Effector memory CD4-positive, alpha-beta T cell (primary cell): ENCODE results near the gene UACA.

Experiments
- DNase-seq, 3 donors: peaks; one replicate each; pipeline ENCODE4 v3.0.0-alpha.2; 2020
- H3K27ac ChIP-seq: 2 replicates; pipeline ENCODE4 v1.7.0; 2013; ENCODE audit warnings: mild to moderate bottlenecking, low read length, moderate library complexity; ENCODE audit not compliant: insufficient read depth, poor library complexity, severe bottlenecking
- H3K27me3 ChIP-seq: replicated peaks from 2 replicates; pipeline ENCODE4 v1.7.0; 2013; ENCODE audit warnings: mild to moderate bottlenecking, low read length; ENCODE audit not compliant: insufficient read depth, control insufficient read depth, poor library complexity, severe bottlenecking
- H3K36me3 ChIP-seq: 2 replicates; pipeline ENCODE4 v1.7.0; 2013; ENCODE audit warnings: mild to moderate bottlenecking, low read length, moderate library complexity; ENCODE audit not compliant: control insufficient read depth, insufficient read depth
- H3K4me1 ChIP-seq: 2 replicates; pipeline ENCODE4 v1.7.0; 2013; ENCODE audit warnings: low read length, mild to moderate bottlenecking; ENCODE audit not compliant: control insufficient read depth, insufficient read depth, poor library complexity, severe bottlenecking
- H3K4me3 ChIP-seq: 2 replicates; pipeline ENCODE4 v1.7.0; 2013; ENCODE audit warnings: low read length, low read depth, mild to moderate bottlenecking; ENCODE audit not compliant: insufficient read depth, poor library complexity, severe bottlenecking
- H3K9me3 ChIP-seq: 2 replicates; pipeline ENCODE4 v1.7.0; 2013; ENCODE audit warnings: mild to moderate bottlenecking, low read length, moderate library complexity; ENCODE audit not compliant: control insufficient read depth

The UACA gene

DNA sequence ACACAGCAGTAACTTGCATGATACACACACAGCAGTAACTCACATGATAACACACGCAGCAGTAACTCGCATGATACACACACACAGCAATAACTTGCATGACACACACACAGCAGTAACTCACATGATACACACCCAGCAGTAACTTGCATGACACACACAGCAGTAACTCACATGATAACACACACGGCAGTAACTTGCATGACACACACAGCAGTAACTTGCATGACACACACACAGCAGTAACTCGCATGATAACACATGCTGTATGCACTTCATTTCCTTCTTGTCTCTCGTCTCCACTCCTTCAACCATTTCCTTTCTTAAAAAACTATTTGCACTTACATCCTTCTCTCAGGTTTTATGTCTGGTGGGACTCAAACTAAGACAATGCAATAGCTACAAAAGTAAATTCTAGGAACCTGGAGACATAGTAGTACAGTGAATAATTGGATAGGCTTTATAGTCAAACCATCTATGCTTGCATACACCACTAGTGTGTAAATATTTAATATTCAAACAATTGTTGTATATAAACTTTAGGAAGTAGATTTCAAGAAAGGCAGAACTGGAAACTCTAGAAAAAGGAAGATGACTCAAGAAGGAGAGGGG is 130.8 kb downstream of the UACA start:
- Histone ChIP-seq H3K27ac (no peak overlapping the region), H3K4me1 (no peaks in the 10 kb centered on the region), H3K27me3 (no peaks in the 10 kb centered on the region), H3K36me3 (no peaks in the 10 kb centered on the region), H3K9me3 (no peaks in the 10 kb centered on the region), H3K4me3 (no peak overlapping the region)
- DNase-seq: no peak

DNA sequence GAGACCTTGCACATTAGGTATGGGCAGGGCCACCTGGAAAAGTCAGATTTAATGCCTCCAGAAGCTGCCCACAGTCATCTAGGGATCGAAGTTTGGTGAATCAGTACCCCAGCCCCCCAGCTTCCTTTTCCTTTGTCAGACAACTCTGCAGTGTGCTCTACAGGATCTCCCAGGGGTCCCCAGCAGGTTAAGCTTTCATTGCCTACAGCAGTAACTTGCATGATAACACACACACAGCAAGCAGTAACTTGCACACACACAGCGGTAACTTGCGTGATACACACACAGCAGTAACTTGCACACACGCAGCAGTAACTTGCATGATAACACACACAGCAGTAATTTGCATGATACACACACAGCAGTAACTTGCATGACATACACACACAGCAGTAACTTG is 131.3 kb downstream of the UACA start:
- Histone ChIP-seq H3K27me3 (no peaks in the 10 kb centered on the region), H3K4me1 (no peaks in the 10 kb centered on the region), H3K36me3 (no peaks in the 10 kb centered on the region), H3K27ac (no peak overlapping the region), H3K9me3 (no peaks in the 10 kb centered on the region), H3K4me3 (no peak overlapping the region)
- DNase-seq: no peak

DNA sequence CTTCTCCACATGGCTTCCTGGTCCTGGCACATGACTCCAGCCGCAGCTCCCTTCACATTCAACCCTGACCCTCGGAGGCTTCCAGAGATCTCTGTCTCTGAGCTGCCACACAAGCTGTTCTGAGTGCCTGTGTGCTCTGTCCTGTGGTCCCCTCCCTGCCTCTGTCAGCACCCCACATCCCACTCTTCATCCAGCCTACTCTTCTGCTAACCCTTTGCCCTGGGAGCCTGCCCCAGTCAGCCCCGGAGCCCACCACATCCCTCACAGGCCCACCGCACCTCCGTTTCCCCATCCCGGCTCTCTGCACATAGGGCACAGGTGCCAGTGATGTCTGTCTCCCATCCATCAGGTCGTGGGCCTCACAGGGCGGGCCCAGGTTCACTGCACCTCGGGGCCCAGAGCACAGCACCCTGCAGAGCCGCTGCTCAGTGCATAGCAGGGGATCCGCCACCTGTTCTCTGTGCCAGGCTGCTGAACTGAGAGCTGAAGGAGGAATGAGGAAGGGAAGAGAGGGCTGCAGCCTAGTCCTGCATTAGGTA is 133.6 kb downstream of the UACA start:
- Histone ChIP-seq H3K9me3 (no peaks in the 10 kb centered on the region), H3K27me3 (peaks cover 2% of the 10 kb centered on the region), H3K36me3 (no peaks in the 10 kb centered on the region), H3K4me1 (no peaks in the 10 kb centered on the region), H3K27ac (no peak overlapping the region), H3K4me3 (no peak overlapping the region)
- DNase-seq: no peak

- H3K27ac ChIP-seq: no peak overlapping the region
- no peaks in the 10 kb centered on the region for H3K9me3 ChIP-seq
- H3K27me3 ChIP-seq: peaks cover 2% of the 10 kb centered on the region
- no peaks in the 10 kb centered on the region for H3K36me3 ChIP-seq
- H3K4me1 ChIP-seq: no peaks in the 10 kb centered on the region
- H3K4me3 ChIP-seq: no peak overlapping the region
- DNase-seq: no peak
Observed at GRCh38 chr15:70628549-70628896, 134.8 kb downstream of the UACA start.

- Histone ChIP-seq H3K36me3 (no peaks in the 10 kb centered on the region), H3K4me1 (no peaks in the 10 kb centered on the region), H3K27me3 (peaks cover 2% of the 10 kb centered on the region), H3K4me3 (no peak overlapping the region), H3K9me3 (peaks cover 3% of the 10 kb centered on the region), H3K27ac (no peak overlapping the region)
- DNase-seq: no peak
Observed at GRCh38 chr15:70627734-70628548, 135.4 kb downstream of the UACA start.

DNA sequence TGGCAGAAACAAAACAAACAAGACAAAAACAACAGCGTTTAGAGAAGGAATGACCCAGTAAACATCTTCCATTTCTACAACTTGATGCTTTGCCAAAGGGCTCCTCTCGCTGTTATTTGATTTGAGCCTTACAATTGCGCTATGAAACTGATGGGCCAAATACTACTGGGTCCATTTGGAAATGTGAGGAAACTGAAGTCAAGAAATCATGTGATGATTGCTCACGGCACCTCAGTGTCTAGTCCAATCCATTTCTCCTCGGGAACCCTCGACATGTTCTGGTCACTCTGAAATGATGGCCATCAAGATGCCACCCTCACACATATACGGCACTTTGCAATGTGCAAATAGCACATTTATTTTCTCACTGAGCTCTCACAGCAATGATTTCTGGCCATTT is 136.0 kb downstream of the UACA start:
- H3K4me3 ChIP-seq: no peak overlapping the region
- peaks cover 6% of the 10 kb centered on the region for H3K9me3 ChIP-seq
- DNase-seq: no peak
- H3K27me3 ChIP-seq: peaks cover 2% of the 10 kb centered on the region
- no peaks in the 10 kb centered on the region for H3K36me3 ChIP-seq
- no peaks in the 10 kb centered on the region for H3K4me1 ChIP-seq
- H3K27ac ChIP-seq: no peak overlapping the region

DNA sequence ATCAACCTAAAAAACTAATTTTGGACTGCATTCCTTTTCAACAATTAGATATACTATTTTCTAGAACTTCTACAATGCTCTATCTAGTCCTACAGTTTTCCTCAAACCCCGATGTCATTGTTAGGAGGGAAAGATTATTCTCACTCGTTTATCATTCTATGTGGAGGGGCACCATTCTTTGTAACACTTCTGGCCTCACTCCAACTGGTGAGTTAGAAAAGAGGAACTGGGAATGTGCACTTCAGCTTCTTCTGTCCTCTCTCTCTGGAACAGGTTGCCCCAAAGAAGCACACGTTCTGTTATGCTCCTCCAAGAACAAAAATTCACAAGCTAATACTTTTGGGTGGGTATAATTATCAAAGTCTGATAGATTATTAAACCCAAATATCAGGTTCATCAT is 137.9 kb downstream of the UACA start:
- DNase-seq: no peak
- Histone ChIP-seq H3K9me3 (peaks cover 6% of the 10 kb centered on the region), H3K36me3 (no peaks in the 10 kb centered on the region), H3K4me1 (no peaks in the 10 kb centered on the region), H3K27me3 (peaks cover 2% of the 10 kb centered on the region), H3K27ac (no peak overlapping the region), H3K4me3 (no peak overlapping the region)

DNA sequence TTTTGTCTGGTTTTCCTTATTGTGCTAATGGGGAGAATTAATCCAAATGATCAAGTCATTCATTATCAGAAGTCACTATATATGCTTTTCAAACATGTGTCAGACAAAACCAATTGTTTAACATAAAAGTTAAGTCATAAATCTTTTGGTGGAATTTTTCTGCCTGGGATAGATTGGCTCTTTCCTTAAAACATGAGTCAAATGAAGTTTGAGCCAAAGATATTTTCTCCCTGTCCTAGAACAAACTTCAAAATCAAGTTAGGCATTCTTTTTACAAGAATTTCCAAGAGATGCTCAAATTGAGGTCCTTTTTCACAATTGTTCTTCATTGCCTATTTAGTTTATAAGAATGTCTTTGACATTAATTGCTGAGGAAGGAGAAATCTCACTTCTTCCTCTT is 138.3 kb downstream of the UACA start:
- H3K4me1 ChIP-seq: no peaks in the 10 kb centered on the region
- H3K27me3 ChIP-seq: peaks cover 2% of the 10 kb centered on the region
- H3K27ac ChIP-seq: no peak overlapping the region
- no peaks in the 10 kb centered on the region for H3K36me3 ChIP-seq
- H3K9me3 ChIP-seq: peaks cover 6% of the 10 kb centered on the region
- DNase-seq: no peak
- H3K4me3 ChIP-seq: no peak overlapping the region

GRCh38 chr15:70618929-70619328 is 144.4 kb downstream of the UACA start:
- no peak for DNase-seq
- no peak overlapping the region for H3K4me3 ChIP-seq

GRCh38 chr15:70617911-70618287 is 145.5 kb downstream of the UACA start:
- Histone ChIP-seq H3K27me3 (no peaks in the 10 kb centered on the region), H3K36me3 (no peaks in the 10 kb centered on the region), H3K27ac (no peak overlapping the region), H3K9me3 (peaks cover 3% of the 10 kb centered on the region), H3K4me3 (no peak overlapping the region), H3K4me1 (no peaks in the 10 kb centered on the region)
- DNase-seq: no peak

More at GRCh38 chr15:70618929-70619328, 144.4 kb downstream of the UACA start:
- H3K9me3 ChIP-seq: peaks cover 6% of the 10 kb centered on the region
- no peaks in the 10 kb centered on the region for H3K4me1 ChIP-seq
- no peaks in the 10 kb centered on the region for H3K27me3 ChIP-seq
- H3K27ac ChIP-seq: no peak overlapping the region
- no peaks in the 10 kb centered on the region for H3K36me3 ChIP-seq
